Activated CD8-positive, alpha-beta memory T cell treated with anti-CD3 and anti-CD28 coated beads, Interleukin-2, amount 10 ng/mL, durations not matched to agents 7 days and 5 days (primary cell): ENCODE data around the gene SLC16A2. TPM values are rescaled to one million over a fixed set of nuclear protein-coding genes. Genes with fewer than 3 reads are reported as not detected.
"Not testable (repeated sequence)": the region's sequence is repeated elsewhere in the genome, so short reads cannot be mapped to it uniquely, and the experiment has no call there.

Source experiments
- ATAC-seq: fragments of 150-1000 bp; cut with Tn5 transposase; one replicate; pipeline ENCODE4 v1.10.0; 2021; ENCODE audit warnings: moderate library complexity
- CTCF ChIA-PET: fragments of 350-600 bp; sonication (Branson Sonifier 250); formaldehyde crosslinking; loops from one replicate; lab custom pipeline; 2021; ENCODE audit warnings: antibody characterized with exemption; lab: Charles Lee
- DNase-seq: peaks from one replicate; pipeline ENCODE4 v3.0.0-alpha.2; 2020
- H3K27ac Mint-ChIP-seq: one replicate; pipeline ENCODE4 v1.8.0; 2021; ENCODE audit warnings: mild to moderate bottlenecking, mixed read lengths
- H3K27me3 Mint-ChIP-seq: one replicate; pipeline ENCODE4 v1.8.0; 2021; ENCODE audit warnings: mixed read lengths
- H3K36me3 Mint-ChIP-seq: one replicate; pipeline ENCODE4 v1.8.0; 2021; ENCODE audit warnings: mild to moderate bottlenecking, mixed read lengths
- H3K4me1 Mint-ChIP-seq: one replicate; pipeline ENCODE4 v1.8.0; 2021; ENCODE audit warnings: mixed read lengths
- H3K4me3 Mint-ChIP-seq: one replicate; pipeline ENCODE4 v1.8.0; 2021; ENCODE audit warnings: mild to moderate bottlenecking, moderate library complexity, mixed read lengths
- H3K9me3 Mint-ChIP-seq: one replicate; pipeline ENCODE4 v1.8.0; 2022; ENCODE audit warnings: low read depth, mixed read lengths
- total RNA-seq, 2 experiments: library from RNA; stranded (reverse); gene quantifications; one replicate each; pipeline ENCODE4 v1.2.3, GENCODE V29; 2021

SLC16A2 gene
- total RNA-seq, 2 experiments from 2014 or later, result 0.12 TPM; not detected in 1

DNA sequence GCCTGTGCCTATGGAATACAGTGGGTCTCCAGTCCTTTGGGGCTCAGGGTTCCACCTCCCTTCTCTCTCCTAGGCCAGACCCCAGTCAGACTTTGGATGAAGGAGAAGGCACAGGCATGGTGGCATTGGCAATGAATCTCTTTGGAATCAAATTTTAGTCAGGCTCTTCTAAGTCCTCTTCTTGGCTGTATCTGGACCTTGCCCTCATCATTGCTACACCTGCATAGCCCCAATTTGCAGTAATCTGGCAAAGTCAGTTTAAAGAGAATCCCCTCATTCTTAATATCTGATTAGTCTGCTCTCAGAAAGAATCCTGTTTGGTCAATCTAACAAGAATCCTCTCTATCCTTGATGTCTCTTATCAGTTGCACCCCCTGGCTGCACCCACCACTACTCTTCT lies 77.6 kb downstream of the SLC16A2 start:
- Mint-ChIP-seq H3K27me3 (no peaks in the 10 kb centered on the region), H3K9me3 (no peaks in the 10 kb centered on the region), H3K4me1 (no peaks in the 10 kb centered on the region), H3K36me3 (no peaks in the 10 kb centered on the region), H3K27ac (no peak overlapping the region), H3K4me3 (no peak overlapping the region)
- ATAC-seq (no peak), DNase-seq (no peak)
- CTCF ChIA-PET, result no interaction called here

DNA sequence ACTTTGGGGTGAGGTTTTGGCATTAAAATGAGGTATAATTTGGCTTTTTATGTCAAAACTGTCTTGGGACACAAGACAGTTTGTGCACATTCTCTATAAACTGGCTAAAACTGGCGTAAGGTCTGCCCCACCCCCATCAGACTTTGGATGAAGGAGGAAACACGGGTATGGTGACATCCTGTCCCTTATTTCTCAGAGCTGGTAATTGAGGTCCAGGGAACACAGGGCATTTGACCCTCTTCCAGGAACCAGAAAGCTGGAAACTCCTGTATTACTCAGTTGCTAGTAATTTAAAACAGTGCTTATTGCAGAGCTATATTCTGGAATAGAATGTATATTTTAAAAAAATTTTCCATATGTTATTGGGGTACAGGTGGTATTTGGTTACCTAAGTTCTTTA lies 78.8 kb downstream of the SLC16A2 start:
- Mint-ChIP-seq H3K27ac (no peak overlapping the region), H3K27me3 (no peaks in the 10 kb centered on the region), H3K36me3 (no peaks in the 10 kb centered on the region), H3K4me1 (no peaks in the 10 kb centered on the region), H3K9me3 (no peaks in the 10 kb centered on the region), H3K4me3 (no peak overlapping the region)
- DNase-seq (no peak), ATAC-seq (no peak)
- CTCF ChIA-PET, result no interaction called here

DNA sequence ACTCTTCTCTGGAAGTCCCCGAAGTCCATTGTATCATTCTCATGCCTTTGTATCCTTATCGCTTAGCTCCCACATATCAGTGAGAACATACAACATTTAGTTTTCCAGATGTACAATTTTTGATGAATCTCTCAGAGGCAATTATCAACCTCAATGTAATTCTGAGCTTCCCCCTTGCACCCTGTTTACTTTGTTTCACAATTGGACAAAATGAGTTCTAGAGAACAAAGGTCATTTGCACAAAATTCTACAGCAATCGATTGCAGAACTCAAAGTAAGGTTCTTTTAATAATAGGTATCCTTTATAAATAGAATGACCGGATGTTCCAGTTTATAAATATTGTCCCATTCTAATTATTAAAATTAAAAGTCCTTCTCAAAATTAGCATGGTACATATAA lies 79.3 kb downstream of the SLC16A2 start:
- Mint-ChIP-seq H3K27me3 (no peaks in the 10 kb centered on the region), H3K9me3 (no peaks in the 10 kb centered on the region), H3K4me3 (no peak overlapping the region), H3K4me1 (no peaks in the 10 kb centered on the region), H3K27ac (no peak overlapping the region), H3K36me3 (no peaks in the 10 kb centered on the region)
- ATAC-seq (no peak), DNase-seq (no peak)
- CTCF ChIA-PET, result no interaction called here

DNA sequence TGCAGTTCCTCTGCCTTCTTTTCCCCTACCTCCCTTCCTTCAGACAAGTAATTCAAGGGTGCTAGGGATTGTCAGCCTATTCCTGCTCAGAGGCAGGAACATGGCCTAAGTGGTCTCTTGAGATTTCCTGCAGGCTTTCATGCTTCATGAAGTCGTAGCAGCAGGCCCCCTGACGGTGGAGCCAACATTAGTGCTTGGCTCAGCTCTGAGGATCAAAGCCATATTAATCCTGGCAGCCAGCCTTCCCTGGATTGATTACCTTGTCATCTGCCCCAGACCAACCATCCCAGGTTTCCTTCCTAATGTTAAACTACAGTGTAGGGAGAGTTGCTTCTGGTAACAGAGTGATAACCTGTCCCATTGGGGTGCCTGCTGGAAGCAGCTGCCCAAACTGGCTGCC lies 84.1 kb downstream of the SLC16A2 start:
- DNase-seq (no peak), ATAC-seq (no peak)
- no peak overlapping the region for H3K27ac Mint-ChIP-seq
- H3K36me3 Mint-ChIP-seq, result no peaks in the 10 kb centered on the region
- no peaks in the 10 kb centered on the region for H3K9me3 Mint-ChIP-seq
- peaks cover 1% of the 10 kb centered on the region for H3K4me1 Mint-ChIP-seq
- no peak overlapping the region for H3K4me3 Mint-ChIP-seq
- CTCF ChIA-PET, result no interaction called here
- H3K27me3 Mint-ChIP-seq, result no peaks in the 10 kb centered on the region

DNA sequence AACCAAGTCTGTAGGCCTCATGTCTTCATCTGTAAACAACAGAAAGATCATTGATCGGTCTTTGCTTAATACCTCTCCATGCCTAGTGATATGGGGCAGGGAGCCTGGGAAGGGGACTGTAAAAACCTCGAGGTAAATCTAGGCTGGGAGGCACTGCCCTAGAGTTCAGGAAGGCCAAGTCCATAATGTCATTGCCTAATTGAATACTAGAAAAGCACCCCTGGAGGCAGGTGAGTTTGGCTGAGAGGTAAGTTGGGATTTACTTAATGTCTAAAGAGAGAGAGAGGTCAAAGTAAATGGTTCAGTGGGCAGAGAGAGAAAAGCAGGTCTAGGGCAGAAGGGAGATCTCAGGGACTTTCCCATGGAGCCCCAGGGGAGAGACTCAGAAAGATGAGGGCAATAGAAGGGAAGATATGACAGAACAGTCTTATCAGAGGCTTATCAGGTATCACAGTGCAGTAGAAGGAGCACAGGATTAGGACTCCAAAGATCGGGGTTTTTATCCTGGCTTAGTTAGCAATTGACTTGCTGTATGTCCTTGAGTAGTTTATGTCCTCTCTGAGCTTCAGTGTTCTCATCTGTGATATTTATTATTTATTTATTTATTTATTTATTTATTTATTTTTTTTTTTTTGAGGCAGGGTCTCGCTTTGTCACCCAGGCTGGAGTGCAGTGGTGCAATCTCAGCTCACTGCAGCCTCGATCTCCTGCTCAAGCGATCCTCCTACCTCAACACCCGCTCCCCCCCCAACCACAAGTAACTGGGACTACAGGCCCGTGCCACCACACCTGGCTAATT lies 85.2 kb downstream of the SLC16A2 start:
- DNase-seq (no peak), ATAC-seq (no peak)
- H3K9me3 Mint-ChIP-seq, result no peaks in the 10 kb centered on the region
- peaks cover 3% of the 10 kb centered on the region for H3K4me1 Mint-ChIP-seq
- H3K36me3 Mint-ChIP-seq, result no peaks in the 10 kb centered on the region
- H3K27ac Mint-ChIP-seq, result no peak overlapping the region
- H3K4me3 Mint-ChIP-seq, result no peak overlapping the region
- CTCF ChIA-PET, result no interaction called here
- H3K27me3 Mint-ChIP-seq, result no peaks in the 10 kb centered on the region

DNA sequence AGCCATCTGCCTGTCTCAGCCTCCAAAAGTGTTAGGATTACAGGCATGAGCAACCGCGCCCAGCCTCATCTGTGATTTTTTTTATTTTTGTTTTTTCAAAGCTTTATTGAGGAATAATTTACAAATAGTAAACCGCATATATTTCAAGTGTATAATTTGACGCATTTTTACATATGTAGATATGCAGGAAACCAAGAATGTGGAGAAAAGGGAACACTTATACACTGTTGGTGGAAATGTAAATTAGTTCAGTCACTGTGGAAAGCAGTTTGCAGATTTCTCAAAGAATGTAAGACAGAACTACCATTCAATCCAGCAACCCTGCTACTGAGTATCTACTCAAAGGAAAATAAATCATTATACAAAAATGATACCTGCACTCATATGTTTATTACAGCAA lies 85.9 kb downstream of the SLC16A2 start:
- H3K27me3 Mint-ChIP-seq, result no peaks in the 10 kb centered on the region
- no peak for ATAC-seq
- CTCF ChIA-PET, result no interaction called here
- no peaks in the 10 kb centered on the region for H3K36me3 Mint-ChIP-seq
- DNase-seq, result no peak
- H3K4me3 Mint-ChIP-seq, result no peak overlapping the region
- no peak overlapping the region for H3K27ac Mint-ChIP-seq
- H3K9me3 Mint-ChIP-seq, result no peaks in the 10 kb centered on the region
- peaks cover 3% of the 10 kb centered on the region for H3K4me1 Mint-ChIP-seq

DNA sequence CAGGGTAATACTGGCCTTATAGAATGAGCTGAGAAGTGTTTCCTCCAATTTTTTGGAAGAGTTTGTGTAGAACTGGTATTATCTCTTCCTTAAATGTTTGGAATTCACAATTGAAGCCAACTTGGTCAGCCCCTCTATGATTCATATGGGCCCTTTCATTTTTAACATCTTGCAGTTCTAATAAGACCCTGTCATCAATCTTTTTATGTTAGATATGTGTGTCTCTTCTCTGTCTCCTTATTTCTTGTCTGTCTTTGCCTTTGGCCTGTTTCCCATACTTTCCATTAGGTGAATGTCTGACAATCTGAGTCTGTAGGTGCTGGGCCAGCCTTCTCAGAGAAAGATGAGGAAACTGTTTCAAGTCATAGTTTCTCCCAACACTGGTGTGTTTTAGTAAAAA lies 88.7 kb downstream of the SLC16A2 start:
- Mint-ChIP-seq H3K4me3 (no peak overlapping the region), H3K4me1 (peaks cover 3% of the 10 kb centered on the region), H3K9me3 (no peaks in the 10 kb centered on the region), H3K27ac (no peak overlapping the region), H3K27me3 (no peaks in the 10 kb centered on the region), H3K36me3 (no peaks in the 10 kb centered on the region)
- DNase-seq (no peak), ATAC-seq (no peak)
- CTCF ChIA-PET, result no interaction called here

DNA sequence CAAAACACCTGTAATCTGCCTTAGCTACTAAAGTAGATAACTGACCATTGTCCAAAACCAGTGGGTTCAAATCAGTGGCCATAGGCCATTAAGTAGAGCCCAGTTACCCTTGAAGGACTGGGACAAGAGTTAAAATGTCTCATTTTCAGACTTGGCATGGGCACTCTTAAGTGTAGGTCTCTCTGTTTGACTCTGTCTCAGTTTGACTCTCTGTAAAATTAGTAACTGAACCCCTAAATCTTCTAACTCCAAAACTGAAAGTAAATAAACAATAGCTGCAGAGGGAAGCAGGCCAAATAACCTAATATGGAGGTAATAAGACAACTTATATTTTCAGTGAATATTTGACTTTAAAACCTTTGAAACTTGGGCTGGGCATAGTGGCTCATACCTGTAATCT lies 89.1 kb downstream of the SLC16A2 start:
- Mint-ChIP-seq H3K36me3 (no peaks in the 10 kb centered on the region), H3K27me3 (no peaks in the 10 kb centered on the region), H3K9me3 (no peaks in the 10 kb centered on the region), H3K4me1 (peaks cover 3% of the 10 kb centered on the region), H3K4me3 (no peak overlapping the region), H3K27ac (peak overlapping the region; percentile 49)
- no peak for ATAC-seq
- CTCF ChIA-PET, result no interaction called here
- DNase-seq, result no peak

DNA sequence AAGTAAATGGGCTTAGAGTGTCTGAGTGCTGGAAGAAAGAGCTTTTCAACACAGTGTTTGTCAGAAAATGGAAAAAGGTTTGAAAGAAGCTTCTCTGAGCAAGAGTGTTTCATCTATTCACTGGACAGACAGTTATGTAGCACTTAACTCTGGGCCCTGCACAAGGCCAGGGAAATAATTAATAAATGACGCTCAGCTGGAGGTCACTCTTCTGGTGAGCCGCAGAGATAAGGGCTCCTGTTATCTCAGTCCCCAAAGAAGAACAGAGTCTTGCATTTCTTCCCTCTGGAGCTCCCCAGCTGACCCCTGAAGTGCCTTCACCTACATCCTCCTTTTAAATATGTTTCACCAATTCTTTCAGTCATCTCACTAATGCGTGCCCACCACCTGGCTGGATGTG lies 90.4 kb downstream of the SLC16A2 start:
- ATAC-seq, result no peak
- Mint-ChIP-seq H3K27me3 (no peaks in the 10 kb centered on the region), H3K4me3 (no peak overlapping the region), H3K27ac (no peak overlapping the region), H3K9me3 (no peaks in the 10 kb centered on the region), H3K36me3 (no peaks in the 10 kb centered on the region), H3K4me1 (peaks cover 3% of the 10 kb centered on the region)
- DNase-seq, result no peak
- CTCF ChIA-PET, result no interaction called here

DNA sequence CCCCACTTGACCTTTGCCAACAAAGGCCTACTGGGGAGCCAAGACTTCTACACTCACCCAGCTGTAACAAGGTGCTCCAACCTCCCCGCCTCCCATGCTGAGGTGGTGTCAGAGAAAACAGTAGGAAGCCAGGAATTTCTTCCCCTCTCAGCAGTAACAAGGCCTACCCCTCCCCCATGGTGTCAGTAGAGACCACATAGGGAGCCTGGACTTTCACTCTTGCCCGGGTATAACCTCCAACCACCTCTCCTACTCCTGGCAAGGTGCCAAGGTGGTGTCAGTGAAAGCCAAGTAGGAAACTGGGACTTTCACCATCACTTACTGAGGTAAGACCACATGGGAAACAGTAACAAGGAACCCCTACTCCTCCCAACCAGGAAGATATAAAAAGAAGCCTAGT lies 93.1 kb downstream of the SLC16A2 start:
- DNase-seq, result no peak
- no peak overlapping the region for H3K27ac Mint-ChIP-seq
- no peak for ATAC-seq
- CTCF ChIA-PET, result no interaction called here
- peaks cover 3% of the 10 kb centered on the region for H3K4me1 Mint-ChIP-seq
- no peaks in the 10 kb centered on the region for H3K36me3 Mint-ChIP-seq
- H3K9me3 Mint-ChIP-seq, result no peaks in the 10 kb centered on the region
- no peak overlapping the region for H3K4me3 Mint-ChIP-seq
- no peaks in the 10 kb centered on the region for H3K27me3 Mint-ChIP-seq

DNA sequence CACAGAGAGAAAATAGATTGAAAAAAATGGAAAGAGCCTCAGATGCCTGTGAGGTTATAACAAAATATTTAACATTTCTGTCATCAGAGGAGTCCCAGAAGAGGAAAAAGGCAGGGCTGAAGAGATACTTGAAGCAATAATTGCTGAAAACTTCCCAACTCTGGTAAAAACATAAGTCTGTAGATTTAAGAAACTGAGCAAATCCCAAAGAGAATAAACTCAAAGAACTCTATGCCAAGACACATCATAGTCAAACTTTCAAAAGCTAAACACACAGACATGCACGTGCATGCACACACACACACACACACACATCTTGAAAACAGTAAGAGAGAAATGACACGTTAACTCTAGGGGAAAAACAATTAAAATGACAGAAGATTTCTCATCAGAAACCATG lies 94.1 kb downstream of the SLC16A2 start:
- Mint-ChIP-seq H3K27me3 (no peaks in the 10 kb centered on the region), H3K4me1 (peaks cover 3% of the 10 kb centered on the region), H3K9me3 (no peaks in the 10 kb centered on the region), H3K27ac (no peak overlapping the region), H3K4me3 (no peak overlapping the region), H3K36me3 (no peaks in the 10 kb centered on the region)
- DNase-seq, result no peak
- ATAC-seq, result no peak
- CTCF ChIA-PET, result no interaction called here

DNA sequence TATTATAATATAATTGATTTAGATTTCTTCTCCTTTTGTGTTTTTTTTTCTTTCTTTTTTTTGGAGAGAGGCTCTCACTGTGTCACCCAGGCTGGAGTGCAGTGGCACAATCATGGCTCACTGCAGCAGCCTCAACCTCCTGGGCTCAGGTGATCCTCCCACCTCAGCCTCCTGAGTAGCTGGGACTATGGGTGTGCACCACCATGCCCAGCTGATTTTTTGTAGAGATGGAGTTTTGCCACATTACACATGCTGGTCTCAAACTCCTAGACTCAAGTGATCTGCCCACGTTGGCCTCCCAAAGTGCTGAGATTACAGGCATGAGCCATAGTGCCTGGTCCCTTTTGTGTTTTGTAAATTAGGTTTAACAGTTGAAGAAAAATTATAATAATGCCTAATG lies 94.7 kb downstream of the SLC16A2 start:
- H3K4me3 Mint-ChIP-seq, H3K27ac Mint-ChIP-seq, H3K36me3 Mint-ChIP-seq, ATAC-seq, H3K9me3 Mint-ChIP-seq, H3K27me3 Mint-ChIP-seq, CTCF ChIA-PET, H3K4me1 Mint-ChIP-seq, DNase-seq: not testable (repeated sequence)

DNA sequence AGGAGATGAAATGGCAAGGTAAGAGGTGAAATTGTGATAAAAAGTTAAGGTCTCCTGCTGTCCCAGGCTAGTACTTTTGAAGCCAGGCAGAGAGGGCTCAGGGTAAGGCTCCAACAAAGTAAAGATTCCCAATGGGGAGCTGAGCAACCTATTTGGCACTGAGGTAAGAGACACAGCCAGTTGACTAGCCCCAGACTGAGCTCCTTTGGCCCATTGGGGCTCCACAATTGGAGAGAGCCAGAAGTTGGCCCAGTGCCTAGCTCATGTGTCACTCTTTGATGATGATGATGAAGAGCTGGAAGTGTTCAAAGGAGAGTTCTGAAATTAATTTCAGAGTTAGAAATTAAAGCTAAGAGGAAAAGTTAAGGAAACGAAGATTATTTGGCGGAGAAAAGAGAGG lies 98.6 kb downstream of the SLC16A2 start:
- DNase-seq (no peak), ATAC-seq (no peak)
- H3K9me3 Mint-ChIP-seq, result no peaks in the 10 kb centered on the region
- CTCF ChIA-PET, result no interaction called here
- H3K27ac Mint-ChIP-seq, result no peak overlapping the region
- H3K4me1 Mint-ChIP-seq, result no peaks in the 10 kb centered on the region
- H3K27me3 Mint-ChIP-seq, result no peaks in the 10 kb centered on the region
- H3K36me3 Mint-ChIP-seq, result no peaks in the 10 kb centered on the region
- no peak overlapping the region for H3K4me3 Mint-ChIP-seq

DNA sequence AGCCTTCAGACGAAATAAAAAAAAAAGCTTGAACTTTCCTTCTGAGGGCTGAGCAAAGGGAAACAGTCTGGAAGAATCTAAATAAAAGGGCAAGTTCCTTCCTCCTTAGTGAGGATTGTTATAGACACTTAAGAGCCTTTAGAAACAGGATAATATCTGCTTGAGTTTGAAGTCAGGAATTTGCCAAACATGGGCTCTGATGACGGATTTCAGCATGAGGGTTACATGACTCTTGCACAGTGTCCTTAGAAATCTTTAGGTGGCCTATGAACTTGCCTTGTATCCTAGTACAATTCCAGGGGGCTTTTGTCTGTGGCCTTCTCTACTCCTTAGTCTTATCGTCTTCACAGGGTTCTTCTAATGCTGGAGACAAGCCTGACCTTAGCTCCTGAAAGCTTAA lies 99.0 kb downstream of the SLC16A2 start:
- DNase-seq, result no peak
- CTCF ChIA-PET, result no interaction called here
- Mint-ChIP-seq H3K9me3 (no peaks in the 10 kb centered on the region), H3K4me1 (no peaks in the 10 kb centered on the region), H3K4me3 (no peak overlapping the region), H3K27me3 (no peaks in the 10 kb centered on the region), H3K27ac (no peak overlapping the region), H3K36me3 (no peaks in the 10 kb centered on the region)
- no peak for ATAC-seq

DNA sequence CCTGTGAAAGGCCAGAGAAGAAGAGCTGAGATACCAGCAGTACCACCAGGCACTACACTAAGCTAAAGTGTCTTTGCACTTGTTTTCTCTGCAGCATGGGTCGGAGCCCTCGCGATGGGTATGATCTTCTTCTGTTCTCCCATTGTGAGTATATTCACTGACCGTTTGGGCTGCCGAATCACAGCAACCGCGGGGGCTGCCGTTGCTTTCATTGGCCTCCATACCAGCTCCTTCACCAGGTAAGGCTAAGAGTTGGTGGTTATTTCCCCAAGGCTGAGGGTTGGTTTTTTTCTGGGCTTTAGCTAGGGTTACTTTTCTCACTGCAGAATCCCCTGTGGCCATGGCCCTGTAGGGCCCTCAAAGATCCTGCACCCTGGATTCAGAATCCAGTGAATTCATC lies 99.6 kb downstream of the SLC16A2 start:
- no peak overlapping the region for H3K27ac Mint-ChIP-seq
- no peaks in the 10 kb centered on the region for H3K27me3 Mint-ChIP-seq
- no peak overlapping the region for H3K4me3 Mint-ChIP-seq
- DNase-seq (no peak), ATAC-seq (no peak)
- H3K36me3 Mint-ChIP-seq, result no peaks in the 10 kb centered on the region
- CTCF ChIA-PET, result no interaction called here
- H3K4me1 Mint-ChIP-seq, result no peaks in the 10 kb centered on the region
- no peaks in the 10 kb centered on the region for H3K9me3 Mint-ChIP-seq
